K562 (cell line): ENCODE results near the gene DKC1. TPM values are rescaled to one million over a fixed set of nuclear protein-coding genes. Genes with fewer than 3 reads are reported as not detected.

ENCODE experiments used
- C11orf30 ChIP-seq: fragments of 450-650 bp; IDR thresholded peaks from 2 replicates; pipeline ENCODE4 v1.6.1; 2016; ENCODE audit warnings: low read depth, mild to moderate bottlenecking
- CAMTA2 ChIP-seq: fragments of 250-450 bp; sonication (Bioruptor Pico); conservative IDR thresholded peaks from 2 replicates; pipeline ENCODE4 v1.5.1; 2022
- CBX2 ChIP-seq: fragments of 200-600 bp; sonication (generic); IDR thresholded peaks from one replicate; pipeline ENCODE4 v1.6.1; 2012; ENCODE audit warnings: mild to moderate bottlenecking, low read length, inconsistent platforms; ENCODE audit not compliant: insufficient read depth, poor library complexity, severe bottlenecking
- CBX8 ChIP-seq: fragments of 200-600 bp; sonication (generic); IDR thresholded peaks from 2 replicates; pipeline ENCODE4 v1.6.1; 2012; ENCODE audit warnings: borderline replicate concordance, mixed run types, low read depth, mild to moderate bottlenecking, moderate library complexity, mixed read lengths, low read length, control low read depth, inconsistent platforms; ENCODE audit not compliant: poor library complexity, severe bottlenecking; ENCODE audit errors: extremely low read depth
- CEBPG ChIP-seq, 3 experiments: fragments of 200-800 bp in 1 of 3; sonication (Bioruptor generic) in 1 of 3; sonication (generic) in 1 of 3; formaldehyde crosslinking in 1 of 3; IDR thresholded peaks in 2 of 3; conservative IDR thresholded peaks in 1 of 3; 2 replicates each; pipeline versions ENCODE4 v1.6.1 to v1.8.0; 2016 to 2022; ENCODE audit warnings: missing compliant biosample characterization in 2 of 3, missing genetic modification characterization in 2 of 3, mild to moderate bottlenecking in 1 of 3, missing genetic modification reagents in 1 of 3
- CREM ChIP-seq: IDR thresholded peaks from 2 replicates; pipeline ENCODE4 v1.6.1; 2014; ENCODE audit warnings: antibody characterized with exemption, low read depth
- CTBP1 ChIP-seq: fragments of 450-650 bp; IDR thresholded peaks from 2 replicates; pipeline ENCODE4 v1.6.1; 2016; ENCODE audit warnings: borderline replicate concordance
- ELF1 ChIP-seq: fragments of 200-800 bp; sonication (Bioruptor generic); IDR thresholded peaks from 2 replicates; pipeline ENCODE4 v1.6.1; 2016; ENCODE audit warnings: missing genetic modification characterization, missing compliant biosample characterization
- ETV6 ChIP-seq, 3 experiments: fragments of 150-350 bp in 1 of 3; sonication (generic) in 1 of 3; formaldehyde crosslinking in 1 of 3; IDR thresholded peaks; 2 replicates each; pipeline versions ENCODE4 v1.6.1 to v1.8.0; 2014 to 2022; ENCODE audit warnings: borderline replicate concordance in 2 of 3, low read depth in 2 of 3, antibody characterized with exemption in 1 of 3, low read length in 1 of 3, mild to moderate bottlenecking in 1 of 3, missing genetic modification reagents in 1 of 3
- FOXJ2 ChIP-seq: fragments of 200-800 bp; sonication (Bioruptor generic); IDR thresholded peaks from 2 replicates; pipeline ENCODE4 v1.6.1; 2016; ENCODE audit warnings: missing genetic modification characterization, missing compliant biosample characterization
- HDGF ChIP-seq: fragments of 450-650 bp; IDR thresholded peaks from 2 replicates; pipeline ENCODE4 v1.6.1; 2016
- HINFP ChIP-seq: fragments of 450-650 bp; conservative IDR thresholded peaks from 2 replicates; pipeline ENCODE4 v1.6.1; 2016; ENCODE audit warnings: missing genetic modification characterization, low read depth, mild to moderate bottlenecking, control low read depth, missing compliant biosample characterization
- NCOR1 ChIP-seq: fragments of 450-650 bp; IDR thresholded peaks from 2 replicates; pipeline ENCODE4 v1.6.1; 2016; ENCODE audit warnings: mild to moderate bottlenecking, moderate library complexity
- RAD21 ChIP-seq, 2 experiments: fragments of 250-450 bp in 1 of 2; fragments of 450-650 bp in 1 of 2; sonication (Bioruptor Pico) in 1 of 2; formaldehyde crosslinking in 1 of 2; IDR thresholded peaks in 1 of 2; conservative IDR thresholded peaks in 1 of 2; 2 replicates each; pipeline versions ENCODE4 v1.4.0 to v1.8.0; 2020 to 2022; ENCODE audit warnings: mild to moderate bottlenecking in 2 of 2, moderate library complexity in 1 of 2
- RBBP5 ChIP-seq: fragments of 200-600 bp; sonication (generic); IDR thresholded peaks from 2 replicates; pipeline ENCODE4 v1.6.1; 2012; ENCODE audit warnings: borderline replicate concordance, mild to moderate bottlenecking, low read length, control low read depth, inconsistent platforms; ENCODE audit not compliant: insufficient read depth, poor library complexity, severe bottlenecking
- SMAD4 ChIP-seq: fragments of 250-450 bp; sonication (Bioruptor Pico); conservative IDR thresholded peaks from 2 replicates; pipeline ENCODE4 v1.8.0; 2021; ENCODE audit warnings: inconsistent platforms, mild to moderate bottlenecking, moderate library complexity
- SMARCA4 ChIP-seq: fragments of 450-650 bp; IDR thresholded peaks from 2 replicates; pipeline ENCODE4 v1.6.1; 2016
- ZNF24 ChIP-seq: fragments of 450-650 bp; IDR thresholded peaks from 2 replicates; pipeline ENCODE4 v1.6.1; 2016
- ZNF431 ChIP-seq: sonication (generic); formaldehyde crosslinking; IDR thresholded peaks from 2 replicates; pipeline ENCODE4 v1.8.0; 2022; ENCODE audit warnings: mild to moderate bottlenecking, missing genetic modification reagents
- ZNF561 ChIP-seq: fragments of 450-650 bp; formaldehyde crosslinking; conservative IDR thresholded peaks from 2 replicates; pipeline ENCODE4 v1.4.0; 2020; ENCODE audit warnings: mild to moderate bottlenecking, moderate library complexity
- polyA plus RNA-seq, 8 experiments: library from polyadenylated mRNA; depleted of rRNA in 4 of 8; stranded (reverse) in 5 of 8; unstranded in 3 of 8; fragments of >200 nt; fragmentation: Nextera tagmentation in 2 of 8; fragmentation: Illumina TruSeq in 1 of 8; extraction: Ambion mirVana in 2 of 8; extraction: Trizol in 1 of 8; gene quantifications; 2 replicates each; pipeline versions ENCODE4 v1.2.1 to v1.2.3, GENCODE V29; 2011 to 2014; ENCODE audit warnings: inconsistent platforms in 1 of 8, missing spikeins in 1 of 8
- total RNA-seq, 7 experiments: library from RNA; depleted of rRNA in 6 of 7; stranded (reverse); fragments of >200 nt in 6 of 7; fragmentation: Illumina TruSeq in 2 of 7; extraction: Trizol in 2 of 7; gene quantifications; 2 replicates each; pipeline versions ENCODE4 v1.2.1 to v1.2.3, GENCODE V29; 2011 to 2021; ENCODE audit warnings: low replicate concordance in 1 of 7

DKC1 gene
- total and polyA plus RNA-seq, 9 of the 15 experiments (the other 6 are each of a cell fraction or from before 2014, with no cell fraction given), result 205 to 313 (median 219) TPM

GRCh38 chrX:154719132-154719675 is 43.5 kb upstream of the DKC1 start (continued):
- TF ChIP-seq CEBPG (CRISPR knock-in tag; IDR thresholded peaks at IDR 0.05), result no peak
- TF ChIP-seq CEBPG (tag; conservative IDR thresholded peaks at IDR 0.05 in 1 of 2, IDR thresholded peaks at IDR 0.05 in 1 of 2), result peak in 1 of 2 experiments; percentile 11; a peak in 1 of 4 replicates
- peak; percentile 66 for TF ChIP-seq C11orf30
- peak; percentile 88 to 95 for TF ChIP-seq ETV6 (IDR thresholded peaks at IDR 0.05; ENCODE audit: borderline replicate concordance in 1 of 2, low read depth in 2 of 2, low read length in 1 of 2)
- TF ChIP-seq ETV6 (CRISPR knock-in tag; IDR thresholded peaks at IDR 0.05; ENCODE audit: borderline replicate concordance), result no peak
- TF ChIP-seq RBBP5, result peak; percentile 33
- no peak for TF ChIP-seq HINFP (tag)
- TF ChIP-seq ZNF561 (CRISPR knock-in tag), result no peak
- TF ChIP-seq CBX8, result no peak
- TF ChIP-seq RAD21 (CRISPR knock-in tag; conservative IDR thresholded peaks at IDR 0.05 in 1 of 2, IDR thresholded peaks at IDR 0.05 in 1 of 2), result peak in 1 of 2 experiments; percentile 10; a peak in 1 of 4 replicates
- peak; percentile 25; the same call in 1 of the 2 replicates for TF ChIP-seq ELF1 (tag)
- no peak for TF ChIP-seq ZNF431
- TF ChIP-seq NCOR1, result 0 out of 2 replicates have a peak, but pooled peaks have one; percentile 21
- TF ChIP-seq ZNF24, result 0 out of 2 replicates have a peak, but pooled peaks have one; percentile 20
- TF ChIP-seq SMAD4 (CRISPR knock-in tag), result peak; percentile 77
- peak; percentile 74 for TF ChIP-seq SMARCA4
- 0 out of 2 replicates have a peak, but pooled peaks have one; percentile 73 for TF ChIP-seq HDGF
- TF ChIP-seq CTBP1, result peak; percentile 64; the same call in 1 of the 2 replicates
- no peak for TF ChIP-seq CBX2
- TF ChIP-seq FOXJ2 (tag), result peak; percentile 72
- TF ChIP-seq CAMTA2 (CRISPR knock-in tag), result no peak
- 0 out of 2 replicates have a peak, but pooled peaks have one; percentile 40 for TF ChIP-seq CREM
